ENCODE measurements around the gene PGLYRP3.
"Not testable (repeated sequence)": the region's sequence is repeated elsewhere in the genome, so short reads cannot be mapped to it uniquely, and the experiment has no call there.

PGLYRP3 gene

GRCh38 chr1:153348511-153349362, 36.0 kb upstream of the PGLYRP3 start, which contains the start of gene PGLYRP4:
Gene PGLYRP4 (minus strand): TSS chr1:153348841. CDS start chr1:153347932, 909 bp downstream.
- DNase-seq: no peak

- DNase-seq: no peak
Observed at GRCh38 chr1:153347856-153348255, 35.1 kb upstream of the PGLYRP3 start.

DNA sequence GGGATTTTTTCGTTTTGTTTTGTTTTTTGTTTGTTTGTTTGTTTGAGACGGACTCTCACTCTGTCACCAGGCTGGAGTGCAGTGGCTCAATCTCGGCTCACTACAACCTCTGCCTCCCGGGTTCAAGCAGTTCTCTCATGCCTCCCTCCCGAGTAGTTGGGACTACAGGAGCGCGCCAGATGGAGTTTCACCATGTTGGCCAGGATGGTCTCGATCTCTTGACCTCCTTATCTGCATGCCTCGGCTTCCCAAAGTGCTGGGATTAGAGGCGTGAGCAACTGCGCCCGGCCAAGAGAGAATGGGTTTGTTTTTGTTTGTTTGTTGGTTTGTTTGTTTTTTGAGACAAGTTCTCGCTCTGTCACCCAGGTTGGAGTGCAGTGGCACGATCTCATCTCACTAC, 34.3 kb upstream of the PGLYRP3 start:
- not testable (repeated sequence) for DNase-seq

DNA sequence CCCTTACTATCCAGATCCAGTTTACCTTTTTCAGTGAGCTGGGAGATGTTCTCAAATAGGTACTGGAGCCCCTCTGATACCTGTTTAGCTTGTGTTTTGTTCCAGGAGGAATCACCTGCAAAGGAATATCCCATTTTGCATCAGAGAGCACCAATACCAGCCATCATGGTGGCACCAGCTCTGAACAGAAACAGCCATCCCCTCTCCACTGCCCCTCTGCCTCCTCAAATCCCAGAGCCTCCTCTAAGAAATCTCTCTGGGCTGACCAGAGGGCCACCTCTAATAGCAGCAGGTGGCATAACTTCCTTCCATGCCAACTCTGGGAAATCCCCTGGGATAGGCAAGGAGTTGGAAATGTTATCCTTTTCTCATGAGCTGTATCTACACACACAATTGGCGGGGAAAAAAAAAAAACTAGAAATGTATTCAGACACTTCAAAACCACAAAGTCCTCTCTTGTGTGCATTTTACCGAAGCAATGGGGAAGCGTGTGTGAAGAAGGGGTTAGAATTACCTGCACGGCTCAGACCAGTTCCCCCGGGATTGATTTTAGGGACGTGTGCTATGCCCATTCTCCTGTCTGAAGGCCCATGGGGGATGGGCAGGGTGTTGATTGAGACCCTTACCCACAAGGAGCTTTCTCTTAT, 33.4 kb upstream of the PGLYRP3 start:
- no peak for DNase-seq

DNA sequence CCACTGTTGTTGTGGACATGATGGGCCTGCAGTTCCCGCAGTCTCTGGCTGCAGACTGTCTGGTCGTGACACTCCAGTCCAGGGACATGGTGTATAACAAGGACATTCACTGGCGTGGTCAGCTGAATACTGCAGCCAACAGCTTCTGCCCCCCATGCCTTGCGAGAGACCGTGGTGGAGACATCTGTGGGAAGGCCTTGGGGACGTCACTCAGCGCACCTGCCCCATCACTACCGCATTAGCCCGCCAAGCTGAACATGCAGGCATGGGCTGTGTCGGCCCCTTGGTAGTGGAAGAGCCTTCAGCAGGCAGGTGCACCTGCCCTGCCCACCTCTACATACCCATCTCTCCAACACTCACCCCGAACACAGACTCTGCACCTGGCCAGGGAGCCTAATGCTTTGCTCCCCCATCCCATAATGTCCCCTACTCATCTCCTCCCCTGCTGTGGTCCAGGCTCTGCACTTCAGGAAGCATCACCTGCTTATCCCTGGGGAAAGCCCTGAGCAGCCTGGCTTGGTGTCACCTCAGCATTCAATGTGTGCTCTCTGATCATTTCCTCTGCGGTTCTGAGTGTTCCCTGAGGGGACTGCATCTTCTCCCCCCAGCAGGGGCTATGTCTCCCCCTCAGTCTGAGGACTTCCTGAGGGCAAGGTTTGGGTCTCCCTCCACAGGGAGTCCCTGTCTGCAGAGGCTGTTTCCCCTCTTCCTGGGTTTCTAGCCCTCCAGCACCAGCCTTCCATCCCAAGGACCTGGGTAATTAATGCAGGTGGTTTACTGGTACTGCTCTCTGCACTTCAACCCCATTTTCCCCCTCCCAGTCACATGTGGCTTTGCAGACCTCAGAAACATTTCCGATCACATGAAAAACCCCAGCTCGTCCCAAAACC, 32.7 kb upstream of the PGLYRP3 start:
- no peak for DNase-seq

GRCh38 chr1:153344718-153345025, 31.9 kb upstream of the PGLYRP3 start:
- DNase-seq: no peak

DNA sequence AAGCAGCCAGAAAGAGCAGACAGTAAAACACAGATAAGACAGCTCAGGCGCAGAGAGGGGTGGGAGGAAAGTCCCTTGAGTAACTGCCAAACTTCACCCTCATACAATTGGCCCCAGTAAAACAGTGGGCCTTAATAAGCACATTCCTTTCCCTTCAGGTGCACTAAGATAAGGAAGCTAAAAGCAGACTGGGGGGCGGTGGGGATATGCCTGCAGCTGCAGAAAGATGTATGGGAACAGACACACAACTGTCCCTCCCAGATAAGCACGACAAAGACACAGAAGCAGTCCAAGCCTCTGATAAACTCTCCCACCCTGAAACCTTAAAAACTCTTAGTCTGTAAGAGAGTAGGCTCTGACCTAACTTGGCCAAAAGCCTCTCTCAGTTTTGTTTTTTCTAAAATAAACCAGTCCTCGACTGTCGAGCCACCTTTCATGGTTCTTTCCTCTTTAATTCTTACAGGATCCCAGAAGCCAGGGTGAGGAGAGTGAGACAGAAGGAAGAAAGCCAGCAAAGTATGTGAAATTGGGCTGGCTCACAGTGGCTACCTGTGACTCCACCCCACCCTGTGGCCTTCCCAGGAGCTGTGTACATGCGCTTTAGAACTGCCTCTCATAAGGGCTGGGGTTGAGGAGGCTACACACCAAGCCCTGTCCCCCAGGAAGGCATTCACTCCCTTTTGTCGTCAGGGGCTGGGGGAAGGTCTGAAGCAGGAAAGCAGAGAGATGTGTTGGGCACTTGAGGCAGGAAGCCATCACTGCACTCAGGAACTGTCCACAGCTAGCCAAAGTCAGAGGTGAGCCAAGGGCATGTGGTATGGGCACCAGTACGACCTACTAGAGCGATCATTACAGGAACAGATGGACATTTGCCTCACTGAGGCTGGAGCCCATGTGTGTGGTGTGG, 31.3 kb upstream of the PGLYRP3 start:
- DNase-seq: no peak

GRCh38 chr1:153343040-153343681, 30.4 kb upstream of the PGLYRP3 start:
- no peak for DNase-seq

GRCh38 chr1:153342178-153342577, 29.4 kb upstream of the PGLYRP3 start:
- no peak for DNase-seq

DNA sequence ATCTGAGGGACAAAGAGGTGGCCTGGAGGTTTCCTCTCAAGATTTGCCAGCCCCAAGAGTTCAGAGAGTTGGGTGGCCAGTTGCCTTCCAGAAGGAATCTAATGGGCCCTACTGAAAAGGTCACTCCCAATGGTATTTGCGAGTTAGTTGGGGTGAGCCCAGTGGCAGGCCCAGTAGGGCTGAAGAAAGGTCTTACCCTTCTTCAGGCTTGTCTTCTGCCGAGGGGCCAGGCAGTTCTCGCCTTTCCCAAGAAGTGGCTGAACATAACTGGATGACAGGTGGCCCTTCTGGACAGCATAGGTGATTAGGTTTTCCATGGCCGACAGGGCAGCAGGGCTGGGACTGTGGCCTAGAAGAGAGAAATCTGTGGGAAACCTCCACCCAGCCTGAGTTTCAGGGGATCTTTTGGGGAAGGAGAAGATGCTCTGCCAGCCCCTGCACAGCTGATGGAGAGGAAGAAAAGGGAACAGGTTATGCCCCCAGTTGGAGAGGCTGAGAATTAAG, 28.7 kb upstream of the PGLYRP3 start:
- no peak for DNase-seq

DNA sequence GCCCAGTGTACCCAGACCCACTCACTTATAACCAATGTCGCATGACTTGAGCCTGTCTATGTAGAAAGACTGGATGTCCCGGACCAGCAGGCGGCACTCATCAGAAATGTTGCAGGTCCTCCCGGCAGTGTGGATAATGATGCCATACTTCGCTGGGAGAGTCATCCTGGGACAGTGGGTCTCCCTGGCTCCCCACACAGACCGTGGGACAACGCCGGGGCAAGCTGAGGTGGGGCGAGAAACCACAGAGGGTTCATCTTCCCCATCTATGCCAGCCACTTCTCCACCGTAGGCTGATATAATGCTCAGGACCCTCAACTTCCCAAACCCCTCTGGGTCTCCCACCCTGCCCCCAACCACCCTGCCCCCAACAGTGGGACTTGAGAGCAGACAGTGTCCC, 27.6 kb upstream of the PGLYRP3 start:
- DNase-seq: no peak

DNA sequence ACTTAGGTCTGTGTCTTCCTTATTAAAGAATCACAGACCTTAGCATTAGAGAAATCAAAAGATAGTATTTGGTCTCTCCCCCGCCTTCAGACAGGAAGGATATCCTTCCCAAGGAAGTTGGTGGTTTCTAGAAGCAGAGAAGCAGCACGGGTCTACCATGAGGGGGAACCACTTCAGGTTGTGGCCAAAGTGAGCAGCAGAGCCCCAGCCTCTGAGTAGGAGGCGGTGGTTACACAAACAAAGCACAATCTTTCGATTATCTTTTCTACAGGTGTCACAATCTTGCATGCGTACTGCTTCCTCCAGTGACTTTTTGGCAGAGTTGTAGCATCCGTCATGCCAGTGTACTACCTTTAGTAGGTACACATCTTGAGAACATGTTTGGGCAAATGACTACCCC, 27.1 kb upstream of the PGLYRP3 start:
- no peak for DNase-seq

GRCh38 chr1:153337980-153338853, 25.5 kb upstream of the PGLYRP3 start:
- DNase-seq: no peak

GRCh38 chr1:153336650-153337049, 23.9 kb upstream of the PGLYRP3 start:
- no peak for DNase-seq

DNA sequence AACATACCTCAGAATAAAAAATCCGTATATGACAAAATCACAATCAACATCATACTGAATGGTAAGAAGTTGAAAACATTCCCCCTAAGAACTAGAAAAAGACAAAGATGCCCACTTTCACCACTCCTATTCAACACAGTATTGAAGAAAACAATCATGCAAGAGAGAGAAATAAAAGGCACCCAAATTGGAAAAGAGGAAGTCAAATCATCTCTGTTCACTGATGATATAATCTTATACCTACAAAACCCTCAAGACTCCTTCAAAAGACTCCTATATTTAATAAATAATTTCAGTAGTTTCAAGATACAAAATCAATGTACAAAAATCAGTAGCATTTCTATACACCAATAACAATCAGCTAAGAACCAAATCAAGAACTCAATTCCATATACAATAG, 21.1 kb upstream of the PGLYRP3 start:
- no peak for DNase-seq

- no peak for DNase-seq
Observed at GRCh38 chr1:153324912-153325311, 12.2 kb upstream of the PGLYRP3 start.

- DNase-seq: no peak
Observed at GRCh38 chr1:153322568-153322967, 9.8 kb upstream of the PGLYRP3 start.

- not testable (repeated sequence) for DNase-seq
Observed at GRCh38 chr1:153318145-153318544, 5.4 kb upstream of the PGLYRP3 start.

- not testable (repeated sequence) for DNase-seq
Observed at GRCh38 chr1:153316013-153316412, 3.3 kb upstream of the PGLYRP3 start.

- DNase-seq: not testable (repeated sequence)
Observed at GRCh38 chr1:153314388-153314787, 1.6 kb upstream of the PGLYRP3 start.

DNA sequence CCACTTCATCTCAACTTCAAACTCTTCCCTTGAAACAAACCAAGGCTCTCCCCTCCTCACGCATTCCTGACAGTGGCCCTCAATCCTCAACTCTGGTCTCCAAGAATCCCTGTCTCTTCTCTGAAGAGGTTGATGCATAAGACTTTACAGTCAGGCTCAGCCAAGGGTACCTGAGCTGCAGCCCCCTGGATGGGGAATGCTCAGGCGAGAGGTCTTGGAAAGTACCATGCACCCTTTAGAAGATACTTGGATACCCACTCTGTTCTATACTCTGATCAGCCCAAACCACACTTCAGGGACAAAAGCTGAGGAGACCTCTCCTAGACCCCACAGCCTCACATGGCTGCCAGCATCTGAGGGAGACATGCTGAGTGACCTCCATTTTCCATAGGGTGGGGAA, 536 bp upstream of the PGLYRP3 start:
- no peak for DNase-seq
